Neuronal stem cell (in vitro differentiated cells): ENCODE results near the gene GCLM.

Experiments
- DNase-seq: peaks from one replicate; pipeline ENCODE4 v3.0.0-alpha.2; 2013; ENCODE audit warnings: low spot score
- H2AFZ ChIP-seq: one replicate; pipeline ENCODE4 v1.6.1; 2013; ENCODE audit warnings: mild to moderate bottlenecking, low read length, inconsistent platforms
- H2AK5ac ChIP-seq: 2 replicates; pipeline ENCODE4 v1.6.1; 2013; ENCODE audit warnings: low read depth, mild to moderate bottlenecking, inconsistent platforms, low read length, moderate library complexity, mixed read lengths
- H2BK120ac ChIP-seq: 2 replicates; pipeline ENCODE4 v1.6.1; 2013; ENCODE audit warnings: low read depth, mild to moderate bottlenecking, inconsistent platforms, low read length, moderate library complexity, mixed read lengths
- H2BK12ac ChIP-seq: one replicate; pipeline ENCODE4 v1.6.1; 2013; ENCODE audit warnings: low read length, inconsistent platforms
- H2BK15ac ChIP-seq: 2 replicates; pipeline ENCODE4 v1.6.1; 2013; ENCODE audit warnings: mild to moderate bottlenecking, low read length, inconsistent platforms, mixed read lengths
- H2BK5ac ChIP-seq: one replicate; pipeline ENCODE4 v1.6.1; 2013; ENCODE audit warnings: inconsistent platforms, mild to moderate bottlenecking, low read length, moderate library complexity
- H3K14ac ChIP-seq: one replicate; pipeline ENCODE4 v1.6.1; 2013; ENCODE audit warnings: low read length, inconsistent platforms
- H3K18ac ChIP-seq: 2 replicates; pipeline ENCODE4 v1.6.1; 2013; ENCODE audit warnings: low read length, inconsistent platforms
- H3K23ac ChIP-seq: 2 replicates; pipeline ENCODE4 v1.6.1; 2013; ENCODE audit warnings: low read depth, mild to moderate bottlenecking, mixed read lengths, low read length, inconsistent platforms; ENCODE audit not compliant: poor library complexity
- H3K27ac ChIP-seq: replicated peaks from 3 replicates; pipeline ENCODE4 v1.5.1; 2013; ENCODE audit warnings: low read length, inconsistent platforms
- H3K27me3 ChIP-seq, 3 experiments: 2 replicates each; pipeline ENCODE4 v1.6.1; 2013; ENCODE audit warnings: low read length in 3 of 3, mild to moderate bottlenecking in 2 of 3, inconsistent platforms in 1 of 3, low read depth in 1 of 3, mixed read lengths in 1 of 3, moderate library complexity in 1 of 3; ENCODE audit not compliant: control insufficient read depth in 3 of 3, insufficient read depth in 3 of 3
- H3K36me3 ChIP-seq, 2 donors: replicated peaks in 1 of 2; 2 replicates each; pipeline ENCODE4 v1.6.1; 2013; ENCODE audit warnings: low read length in 2 of 2; ENCODE audit not compliant: control insufficient read depth in 2 of 2, insufficient read depth in 2 of 2
- H3K4ac ChIP-seq: 2 replicates; pipeline ENCODE4 v1.6.1; 2013; ENCODE audit warnings: inconsistent platforms, mild to moderate bottlenecking, low read length, moderate library complexity
- H3K4me1 ChIP-seq, 2 donors: 1 replicate in 1 of 2; 2 replicates in 1 of 2; pipeline ENCODE4 v1.6.1; 2013; ENCODE audit warnings: low read length in 2 of 2, low read depth in 1 of 2; ENCODE audit not compliant: control insufficient read depth in 2 of 2, insufficient read depth in 1 of 2
- H3K4me2 ChIP-seq: one replicate; pipeline ENCODE4 v1.6.1; 2013; ENCODE audit warnings: mild to moderate bottlenecking, low read length, inconsistent platforms; ENCODE audit not compliant: insufficient read depth, poor library complexity, severe bottlenecking
- H3K4me3 ChIP-seq, 2 donors: 2 replicates each; pipeline ENCODE4 v1.5.1; 2013; ENCODE audit warnings: low read length in 2 of 2, mild to moderate bottlenecking in 2 of 2, inconsistent platforms in 1 of 2, moderate library complexity in 1 of 2
- H3K79me1 ChIP-seq: one replicate; pipeline ENCODE4 v1.6.1; 2013; ENCODE audit warnings: low read depth, mild to moderate bottlenecking, inconsistent platforms, low read length, moderate library complexity
- H3K9ac ChIP-seq: one replicate; pipeline ENCODE4 v1.6.1; 2013; ENCODE audit warnings: mild to moderate bottlenecking, low read depth, low read length, inconsistent platforms; ENCODE audit not compliant: poor library complexity
- H3K9me3 ChIP-seq, 2 donors: replicated peaks in 1 of 2; 2 replicates each; pipeline versions ENCODE3 to v1.6.1; 2013; ENCODE audit warnings: low read length in 2 of 2, mild to moderate bottlenecking in 2 of 2, inconsistent platforms in 1 of 2, low read depth in 1 of 2, mixed read lengths in 1 of 2, moderate library complexity in 1 of 2; ENCODE audit not compliant: control insufficient read depth in 2 of 2, insufficient read depth in 1 of 2
- H4K8ac ChIP-seq: one replicate; pipeline ENCODE4 v1.6.1; 2013; ENCODE audit warnings: low read depth, mild to moderate bottlenecking, inconsistent platforms, low read length, moderate library complexity
- H4K91ac ChIP-seq: one replicate; pipeline ENCODE4 v1.6.1; 2013; ENCODE audit warnings: low read length, low read depth, mild to moderate bottlenecking, inconsistent platforms; ENCODE audit not compliant: poor library complexity
- WGBS, 2 donors: extraction: QIAGEN DNeasy Blood & Tissue Kit; methylation state at CpG; one replicate each; pipeline ENCODE4 v1.1.7; 2013; ENCODE audit warnings: missing lambda C conversion rate in 2 of 2, mixed read lengths in 1 of 2; ENCODE audit not compliant: insufficient read length in 2 of 2, insufficient replicate concordance in 1 of 2; ENCODE audit errors: extremely low coverage in 2 of 2; 5-methylcytosine and 5-hydroxymethylcytosine counted together

The GCLM gene

GRCh38 chr1:93878889-93879586, 30.2 kb downstream of the GCLM start, which contains the start of gene DNTTIP2:
DNTTIP2 (minus strand) TSS chr1:93879206; CDS start chr1:93879148, 58 bp downstream.
- Histone ChIP-seq H3K18ac (peak within 1 kb of the TSS; percentile 85), H4K91ac (no peak within 1 kb of the TSS), H2AK5ac (no peak within 1 kb of the TSS), H2AFZ (peak within 1 kb of the TSS; percentile 87), H3K4me2 (peak within 1 kb of the TSS; percentile 82), H2BK5ac (peak within 1 kb of the TSS; percentile 30), H3K9me3 (no peaks in the 10 kb centered on the region), H3K4ac (no peak within 1 kb of the TSS), H3K4me3 (peak within 1 kb of the TSS; percentile 78 to 99), H4K8ac (no peak within 1 kb of the TSS), H2BK12ac (no peak within 1 kb of the TSS), H3K4me1 (peaks cover 0 to 1% of the 10 kb centered on the region in 2 donors), H2BK15ac (no peak within 1 kb of the TSS), H2BK120ac (no peak within 1 kb of the TSS), H3K23ac (peak within 1 kb of the TSS; percentile 58), H3K14ac (no peak within 1 kb of the TSS), H3K27me3 (no peaks in the 10 kb centered on the region), H3K79me1 (peaks cover 4% of the 10 kb centered on the region), H3K27ac (peak within 1 kb of the TSS; percentile 90), H3K36me3 (peaks cover 19 to 39% of the 10 kb centered on the region in 2 donors), H3K9ac (peak within 1 kb of the TSS; percentile 91)
- DNase-seq, result peak; percentile 89
- no CpG with 5 or more reads among the region's 50 CpGs for WGBS, 2 donors

- Histone ChIP-seq H3K9ac (peak overlapping the region; percentile 91), H2AK5ac (no peak overlapping the region), H3K4me1 (peaks cover 0 to 1% of the 10 kb centered on the region in 2 donors), H3K4me2 (peak overlapping the region; percentile 82), H4K8ac (no peak overlapping the region), H3K79me1 (peaks cover 4% of the 10 kb centered on the region), H3K18ac (no peak overlapping the region), H2AFZ (peak overlapping the region; percentile 87), H4K91ac (no peak overlapping the region), H3K4ac (no peak overlapping the region), H3K4me3 (peak overlapping the region; percentile 78 to 99), H2BK15ac (no peak overlapping the region), H3K23ac (no peak overlapping the region), H3K14ac (no peak overlapping the region), H2BK12ac (no peak overlapping the region), H3K27me3 (no peaks in the 10 kb centered on the region), H3K27ac (no peak overlapping the region), H2BK5ac (no peak overlapping the region), H2BK120ac (no peak overlapping the region), H3K36me3 (peaks cover 20 to 44% of the 10 kb centered on the region in 2 donors), H3K9me3 (no peaks in the 10 kb centered on the region)
- DNase-seq, result no peak
- no CpG with 5 or more reads among the region's 20 CpGs for WGBS, 2 donors
These were observed 30.7 kb downstream of the GCLM start for GRCh38 chr1:93878501-93878888.

- Histone ChIP-seq H2BK15ac (no peak overlapping the region), H4K91ac (no peak overlapping the region), H3K4me2 (no peak overlapping the region), H3K79me1 (peaks cover 4% of the 10 kb centered on the region), H2AK5ac (no peak overlapping the region), H2AFZ (no peak overlapping the region), H3K27ac (no peak overlapping the region), H3K9ac (no peak overlapping the region), H4K8ac (no peak overlapping the region), H2BK5ac (no peak overlapping the region), H3K27me3 (no peaks in the 10 kb centered on the region), H3K9me3 (no peaks in the 10 kb centered on the region), H2BK120ac (no peak overlapping the region), H3K23ac (no peak overlapping the region), H2BK12ac (no peak overlapping the region), H3K14ac (no peak overlapping the region), H3K36me3 (peaks cover 24 to 54% of the 10 kb centered on the region in 2 donors), H3K4me3 (peak overlapping the region in 1 of 2 donors; percentile 78), H3K4me1 (peaks cover 0 to 1% of the 10 kb centered on the region in 2 donors), H3K18ac (no peak overlapping the region), H3K4ac (no peak overlapping the region)
- no CpG with 5 or more reads among the region's 4 CpGs for WGBS, 2 donors
- DNase-seq, result no peak
These were observed 31.7 kb downstream of the GCLM start for GRCh38 chr1:93877529-93877928.

- WGBS, 2 donors, result 100% methylated on average over 1 of the region's 1 CpG; no CpG with 5 or more reads in 1 of the 2 donors
- no peak overlapping the region for H3K27ac ChIP-seq
These were observed 33.0 kb downstream of the GCLM start for GRCh38 chr1:93876244-93876643.

More at GRCh38 chr1:93876244-93876643, 33.0 kb downstream of the GCLM start:
- no peak for DNase-seq
- Histone ChIP-seq H2BK120ac (no peak overlapping the region), H3K4me3 (no peak overlapping the region), H2AFZ (no peak overlapping the region), H2BK5ac (no peak overlapping the region), H3K18ac (no peak overlapping the region), H3K14ac (no peak overlapping the region), H2AK5ac (no peak overlapping the region), H2BK12ac (no peak overlapping the region), H2BK15ac (no peak overlapping the region), H3K27me3 (no peaks in the 10 kb centered on the region), H3K36me3 (peaks cover 30 to 67% of the 10 kb centered on the region in 2 donors), H3K9me3 (no peaks in the 10 kb centered on the region), H3K4me1 (peaks cover 0 to 1% of the 10 kb centered on the region in 2 donors), H3K4me2 (no peak overlapping the region), H3K79me1 (peaks cover 4% of the 10 kb centered on the region), H4K8ac (no peak overlapping the region), H4K91ac (no peak overlapping the region), H3K4ac (no peak overlapping the region), H3K9ac (no peak overlapping the region), H3K23ac (no peak overlapping the region)
